Spleen (tissue), 13 donors: ENCODE measurements around the gene LMAN1. TPM values are rescaled to one million over a fixed set of nuclear protein-coding genes. Genes with fewer than 3 reads are reported as not detected.

Experiments
- DNase-seq: peaks from one replicate; pipeline ENCODE4 v3.0.0-alpha.2; 2020
- H3K27ac ChIP-seq, 8 donors: fragments of 200-600 bp; sonication (generic) in 7 of 8; 1 replicate in 4 of 8; 2 replicates in 4 of 8; pipeline versions ENCODE4 v1.5.0 to v1.8.0; 2016 to 2021; ENCODE audit warnings: inconsistent platforms in 4 of 8, mild to moderate bottlenecking in 4 of 8, moderate library complexity in 1 of 8
- H3K27me3 ChIP-seq, 7 donors: fragments of 200-600 bp; sonication (generic) in 6 of 7; replicated peaks in 1 of 7; 1 replicate in 4 of 7; 2 replicates in 3 of 7; pipeline versions ENCODE4 v1.5.0 to v1.8.0; 2016 to 2021; ENCODE audit warnings: inconsistent platforms in 3 of 7, mild to moderate bottlenecking in 1 of 7
- H3K36me3 ChIP-seq, 6 donors: fragments of 200-600 bp; sonication (generic) in 5 of 6; 1 replicate in 4 of 6; 2 replicates in 2 of 6; pipeline versions ENCODE4 v1.5.0 to v1.8.0; 2016 to 2021; ENCODE audit warnings: inconsistent platforms in 2 of 6
- H3K4me1 ChIP-seq, 6 donors: fragments of 200-600 bp; sonication (generic) in 5 of 6; 1 replicate in 3 of 6; 2 replicates in 3 of 6; pipeline versions ENCODE4 v1.5.0 to v1.8.0; 2016 to 2021; ENCODE audit warnings: inconsistent platforms in 3 of 6
- H3K4me3 ChIP-seq, 8 donors: fragments of 200-600 bp; sonication (generic) in 7 of 8; 1 replicate in 4 of 8; 2 replicates in 4 of 8; pipeline versions ENCODE4 v1.5.0 to v1.8.0; 2016 to 2021; ENCODE audit warnings: inconsistent platforms in 4 of 8, mild to moderate bottlenecking in 4 of 8, moderate library complexity in 2 of 8
- H3K9me3 ChIP-seq, 8 donors: fragments of 200-600 bp; sonication (generic) in 7 of 8; 1 replicate in 4 of 8; 2 replicates in 4 of 8; pipeline versions ENCODE4 v1.5.0 to v1.8.0; 2016 to 2021; ENCODE audit warnings: inconsistent platforms in 4 of 8
- POLR2A ChIP-seq, 3 donors: fragments of 450-650 bp; IDR thresholded peaks; one replicate each; pipeline ENCODE4 v1.5.1; 2017; ENCODE audit warnings: antibody characterized with exemption in 3 of 3, mild to moderate bottlenecking in 1 of 3
- POLR2AphosphoS5 ChIP-seq, 3 donors: sonication (generic); formaldehyde crosslinking; IDR thresholded peaks; one replicate each; pipeline ENCODE4 v1.5.1; 2017; ENCODE audit warnings: antibody characterized with exemption in 3 of 3
- whole genome bisulfite sequencing, 5 donors: extraction: QIAGEN DNeasy Blood & Tissue Kit in 3 of 5; methylation state at CpG; one replicate each; pipeline versions ENCODE4 v1.1.5 to v1.1.7; 2013 to 2018; 5-methylcytosine and 5-hydroxymethylcytosine counted together
- intact Hi-C: fragments of 100-400 bp; cut with DNase I; formaldehyde crosslinking; loops from one replicate; pipeline ENCODE4 v1.15.0; 2023; ENCODE audit warnings: low total_unique reads
- long read RNA-seq, 2 donors: transcript quantifications; one replicate each; lab custom pipeline, GENCODE V29; 2026
- polyA plus RNA-seq, 3 donors: library from polyadenylated mRNA; stranded (reverse); fragments of 200-250 nt; gene quantifications; one replicate each; pipeline ENCODE4 v1.2.1, GENCODE V29; 2013
- total RNA-seq, 7 donors: library from RNA; depleted of rRNA in 3 of 7; stranded (reverse); fragments of >200 nt in 3 of 7; fragmentation: NEBNext Ultra II Directional in 4 of 7; extraction: Animal tissue kit (Norgen Biotek cat#: 25700) in 4 of 7; gene quantifications; one replicate each; pipeline versions ENCODE4 v1.1.0 to v1.2.1, GENCODE V29; 2016 to 2021
- TF ChIP-seq, protein P1 (sequence below), 11 experiments: fragments of 200-600 bp in 7 of 11; fragments of 450-650 bp in 4 of 11; sonication (generic) in 4 of 11; IDR thresholded peaks in 8 of 11; conservative IDR thresholded peaks in 3 of 11; 1 replicate in 7 of 11; 2 replicates in 4 of 11; pipeline versions ENCODE4 v1.4.0 to v1.8.0; 2016 to 2021; ENCODE audit warnings: antibody characterized with exemption in 11 of 11, inconsistent platforms in 4 of 11, mild to moderate bottlenecking in 1 of 11
- donor health status: healthy with polysubstance abuse.
- donor health status: DM: no; HTN: no; CAD: no; lungs with moderate emphysema.
- donor health status: DM: no; HTN: no; CAD: no.
- donor health status: Bipolar disorder and iron deficiency.
- donor health status: healthy.
- donor health status: DM: no; HTN: no; CAD: no.
- donor health status: DM: yes; HTN: yes; CAD: no.

LMAN1 gene
- total RNA-seq (10 to 100 TPM; 52.5 to 97.9 (median 55.2) TPM), polyA plus RNA-seq (10 to 100 TPM; 10.0 to 11.3 (median 10.8) TPM)
- long read RNA-seq, donor 1, full-length matches to known transcripts: 10 of 18 reads
- long read RNA-seq, donor 1, partial matches to known transcripts: 8 of 18 reads
- long read RNA-seq, donor 1, other reads (novel, unspliced or antisense): 0 of 18 reads
- long read RNA-seq, donor 2, full-length matches to known transcripts: 8 of 14 reads
- long read RNA-seq, donor 2, partial matches to known transcripts: 6 of 14 reads
- long read RNA-seq, donor 2, other reads (novel, unspliced or antisense): 0 of 14 reads

DNA sequence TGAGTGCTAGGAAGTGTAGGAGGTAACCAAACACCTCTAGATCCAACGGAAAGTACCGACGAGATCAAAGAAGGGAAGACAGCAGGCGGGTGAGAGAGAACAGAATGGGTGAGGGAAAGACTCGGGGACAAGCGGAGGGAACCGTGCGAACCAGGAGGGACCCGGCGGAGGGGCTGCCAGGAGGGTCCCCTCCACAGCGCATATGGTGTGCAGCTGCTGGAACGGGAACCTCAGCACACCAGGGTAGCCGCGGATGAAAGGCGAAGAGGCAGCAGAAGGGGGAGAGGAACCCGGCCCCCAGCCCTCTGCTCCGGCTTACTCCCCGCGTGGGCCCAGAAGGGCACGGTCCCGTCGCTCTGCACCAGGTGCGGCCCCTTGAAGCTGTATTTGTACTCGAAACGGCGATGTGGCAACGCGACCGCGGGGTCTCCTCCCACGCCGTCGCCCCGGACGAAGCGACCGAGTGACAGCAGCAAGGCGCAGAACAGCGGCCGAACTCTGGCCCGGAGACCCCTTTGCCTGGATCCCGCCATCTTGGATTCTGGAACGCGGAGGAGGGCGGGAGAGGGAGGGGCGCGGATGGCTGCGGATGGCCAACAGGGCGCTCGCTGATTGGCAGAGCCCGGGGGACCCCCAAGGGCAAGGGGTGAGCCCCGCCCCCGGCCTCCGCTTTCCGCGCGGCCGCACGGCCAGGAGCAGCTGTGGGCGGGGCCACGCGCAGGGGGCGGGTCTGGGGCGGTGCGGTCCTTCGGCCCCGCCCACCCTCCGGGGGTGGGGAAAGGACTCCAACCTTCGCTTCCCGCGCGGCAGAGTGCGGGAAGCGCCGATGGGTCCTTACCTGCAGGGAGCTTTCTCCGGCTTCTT is at the start of gene LMAN1:
TSS of gene LMAN1 (minus strand) at position 554 of the 864 bp plus-strand sequence. CDS start at position 533, 21 bp downstream.
- DNase-seq: peak; percentile 97
- Histone ChIP-seq H3K4me3 (peak within 1 kb of the TSS; percentile 74 to 96 (median 86)), H3K9me3 (no peaks in the 10 kb centered on the region), H3K4me1 (peaks cover 14 to 45% (median 35%) of the 10 kb centered on the region in 6 donors), H3K36me3 (peaks cover 0 to 17% (median 8%) of the 10 kb centered on the region in 6 donors), H3K27me3 (no peaks in the 10 kb centered on the region), H3K27ac (peak within 1 kb of the TSS; percentile 64 to 91 (median 87))
- TF ChIP-seq POLR2A (IDR thresholded peaks at IDR 0.05): no peak
- TF ChIP-seq POLR2AphosphoS5 (IDR thresholded peaks at IDR 0.05): peak; percentile 71 to 87 (median 75)
- TF ChIP-seq, protein P1, sequence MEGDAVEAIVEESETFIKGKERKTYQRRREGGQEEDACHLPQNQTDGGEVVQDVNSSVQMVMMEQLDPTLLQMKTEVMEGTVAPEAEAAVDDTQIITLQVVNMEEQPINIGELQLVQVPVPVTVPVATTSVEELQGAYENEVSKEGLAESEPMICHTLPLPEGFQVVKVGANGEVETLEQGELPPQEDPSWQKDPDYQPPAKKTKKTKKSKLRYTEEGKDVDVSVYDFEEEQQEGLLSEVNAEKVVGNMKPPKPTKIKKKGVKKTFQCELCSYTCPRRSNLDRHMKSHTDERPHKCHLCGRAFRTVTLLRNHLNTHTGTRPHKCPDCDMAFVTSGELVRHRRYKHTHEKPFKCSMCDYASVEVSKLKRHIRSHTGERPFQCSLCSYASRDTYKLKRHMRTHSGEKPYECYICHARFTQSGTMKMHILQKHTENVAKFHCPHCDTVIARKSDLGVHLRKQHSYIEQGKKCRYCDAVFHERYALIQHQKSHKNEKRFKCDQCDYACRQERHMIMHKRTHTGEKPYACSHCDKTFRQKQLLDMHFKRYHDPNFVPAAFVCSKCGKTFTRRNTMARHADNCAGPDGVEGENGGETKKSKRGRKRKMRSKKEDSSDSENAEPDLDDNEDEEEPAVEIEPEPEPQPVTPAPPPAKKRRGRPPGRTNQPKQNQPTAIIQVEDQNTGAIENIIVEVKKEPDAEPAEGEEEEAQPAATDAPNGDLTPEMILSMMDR (IDR thresholded peaks at IDR 0.05 in 8 of 11, conservative IDR thresholded peaks at IDR 0.05 in 3 of 11): no peak
- intact Hi-C loops: no loop called here
- WGBS, 5 donors: 0 to 1% (median 0%) methylated on average over 30 to 76 of the region's 76 CpGs

DNA sequence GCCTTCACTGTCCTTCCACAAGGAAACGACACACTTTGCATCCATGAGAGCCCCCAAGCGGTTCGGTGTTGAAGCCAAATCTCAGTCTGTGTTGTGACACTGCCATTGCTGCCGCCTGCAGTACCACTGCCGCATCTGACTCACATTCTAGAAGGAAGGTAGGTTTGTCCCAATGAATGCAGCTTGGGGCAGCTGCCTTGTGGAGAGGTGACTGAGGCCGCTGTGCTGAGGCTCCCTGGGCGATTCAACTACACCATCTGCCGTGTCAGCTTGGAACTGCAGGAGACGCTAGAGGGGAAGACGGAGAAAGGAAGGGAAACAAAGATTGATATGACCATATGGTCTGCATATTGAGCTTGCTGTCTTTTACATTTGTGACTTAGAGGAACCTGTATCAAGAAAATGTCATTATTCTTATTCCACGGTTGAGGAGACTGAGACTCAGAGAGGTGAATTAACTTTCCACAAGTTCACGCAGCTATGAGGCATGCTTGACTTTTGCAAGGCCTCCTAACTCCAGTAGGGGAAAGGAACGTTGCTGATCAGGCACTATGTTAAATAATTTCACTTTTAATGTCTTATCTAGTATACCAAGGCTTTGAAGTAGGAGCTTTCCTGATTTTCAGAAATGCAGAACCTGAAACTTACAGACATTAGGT is 43.5 kb upstream of the LMAN1 start:
- TF ChIP-seq POLR2A (IDR thresholded peaks at IDR 0.05): no peak
- TF ChIP-seq, protein P1 (IDR thresholded peaks at IDR 0.05 in 8 of 11, conservative IDR thresholded peaks at IDR 0.05 in 3 of 11): peak; percentile 67 to 88 (median 83)
- Histone ChIP-seq H3K4me3 (no peak overlapping the region), H3K9me3 (peaks cover 0 to 3% (median 0%) of the 10 kb centered on the region in 8 donors), H3K36me3 (no peaks in the 10 kb centered on the region), H3K27me3 (peaks cover 0 to 8% (median 0%) of the 10 kb centered on the region in 7 donors), H3K4me1 (peaks cover 0 to 4% (median 0%) of the 10 kb centered on the region in 6 donors), H3K27ac (no peak overlapping the region)
- intact Hi-C loops: loop anchor here (5.0 kb wide), 2 partner anchors 95 to 155 kb away; no protein-coding TSS in a partner anchor
- peak; percentile 83 for DNase-seq
- 15 to 20% (median 17%) methylated on average over 13 of the region's 13 CpGs for WGBS, 5 donors

- H3K27me3 ChIP-seq: peaks cover 0 to 17% (median 0%) of the 10 kb centered on the region in 7 donors
- DNase-seq: no peak
- intact Hi-C loops: loop anchor here (5.0 kb wide), 2 partner anchors 93 to 153 kb away; no protein-coding TSS in a partner anchor
- no peak overlapping the region for H3K4me3 ChIP-seq
- TF ChIP-seq, protein P1 (IDR thresholded peaks at IDR 0.05 in 8 of 11, conservative IDR thresholded peaks at IDR 0.05 in 3 of 11): no peak
- TF ChIP-seq POLR2A (IDR thresholded peaks at IDR 0.05): no peak
- TF ChIP-seq POLR2AphosphoS5 (IDR thresholded peaks at IDR 0.05): no peak
- no peak overlapping the region for H3K27ac ChIP-seq
- H3K36me3 ChIP-seq: no peaks in the 10 kb centered on the region
- peaks cover 0 to 3% (median 0%) of the 10 kb centered on the region in 8 donors for H3K9me3 ChIP-seq
- H3K4me1 ChIP-seq: peaks cover 0 to 4% (median 0%) of the 10 kb centered on the region in 6 donors
- WGBS, 5 donors: 87 to 91% (median 88%) methylated on average over 6 of the region's 6 CpGs
These were observed 41.3 kb upstream of the LMAN1 start for GRCh38 chr18:59400407-59400806.
